Bronchial epithelial cell (primary cell): Measurements from ENCODE around the gene TMC8. TPM values are rescaled to one million over a fixed set of nuclear protein-coding genes. Genes with fewer than 3 reads are reported as not detected.

Experiments used
- DNase-seq: peaks from one replicate; pipeline ENCODE4 v3.0.0-alpha.2; 2010; ENCODE audit warnings: low read depth
- FAIRE-seq: peaks from 2 replicates; lab custom pipeline; 2011; peaks lifted over from hg19 to GRCh38; lab: Jason Lieb, UNC
- H3K27me3 ChIP-seq: 2 replicates; pipeline ENCODE4 v1.5.1; 2011; ENCODE audit warnings: low read length; ENCODE audit not compliant: control insufficient read depth, insufficient read depth
- H3K36me3 ChIP-seq: 2 replicates; pipeline ENCODE4 v1.5.1; 2011; ENCODE audit warnings: low read length; ENCODE audit not compliant: control insufficient read depth, insufficient read depth
- H3K4me3 ChIP-seq: 2 replicates; pipeline ENCODE4 v1.5.1; 2011; ENCODE audit warnings: mild to moderate bottlenecking, low read depth, low read length, control low read depth
- total RNA-seq: library from RNA; depleted of rRNA; stranded (reverse); fragments of >200 nt; gene quantifications from 2 replicates; pipeline ENCODE4 v1.2.1, GENCODE V29; 2014
- TF ChIP-seq, protein P1 (sequence below): IDR thresholded peaks from 2 replicates; pipeline ENCODE4 v1.5.1; 2011; ENCODE audit warnings: mild to moderate bottlenecking, moderate library complexity, low read length, control low read depth, inconsistent platforms; ENCODE audit not compliant: insufficient read depth, severe bottlenecking

TMC8 gene
- total RNA-seq, 1 donor from 2014 or later, result not detected

- no peaks in the 10 kb centered on the region for H3K27me3 ChIP-seq
- H3K36me3 ChIP-seq, result no peaks in the 10 kb centered on the region
- TF ChIP-seq, protein P1, sequence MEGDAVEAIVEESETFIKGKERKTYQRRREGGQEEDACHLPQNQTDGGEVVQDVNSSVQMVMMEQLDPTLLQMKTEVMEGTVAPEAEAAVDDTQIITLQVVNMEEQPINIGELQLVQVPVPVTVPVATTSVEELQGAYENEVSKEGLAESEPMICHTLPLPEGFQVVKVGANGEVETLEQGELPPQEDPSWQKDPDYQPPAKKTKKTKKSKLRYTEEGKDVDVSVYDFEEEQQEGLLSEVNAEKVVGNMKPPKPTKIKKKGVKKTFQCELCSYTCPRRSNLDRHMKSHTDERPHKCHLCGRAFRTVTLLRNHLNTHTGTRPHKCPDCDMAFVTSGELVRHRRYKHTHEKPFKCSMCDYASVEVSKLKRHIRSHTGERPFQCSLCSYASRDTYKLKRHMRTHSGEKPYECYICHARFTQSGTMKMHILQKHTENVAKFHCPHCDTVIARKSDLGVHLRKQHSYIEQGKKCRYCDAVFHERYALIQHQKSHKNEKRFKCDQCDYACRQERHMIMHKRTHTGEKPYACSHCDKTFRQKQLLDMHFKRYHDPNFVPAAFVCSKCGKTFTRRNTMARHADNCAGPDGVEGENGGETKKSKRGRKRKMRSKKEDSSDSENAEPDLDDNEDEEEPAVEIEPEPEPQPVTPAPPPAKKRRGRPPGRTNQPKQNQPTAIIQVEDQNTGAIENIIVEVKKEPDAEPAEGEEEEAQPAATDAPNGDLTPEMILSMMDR, result no peak
- H3K4me3 ChIP-seq, result no peak overlapping the region
- DNase-seq (no peak), FAIRE-seq (no peak)
Observed at GRCh38 chr17:78163881-78164747, 33.5 kb downstream of the TMC8 start.

DNA sequence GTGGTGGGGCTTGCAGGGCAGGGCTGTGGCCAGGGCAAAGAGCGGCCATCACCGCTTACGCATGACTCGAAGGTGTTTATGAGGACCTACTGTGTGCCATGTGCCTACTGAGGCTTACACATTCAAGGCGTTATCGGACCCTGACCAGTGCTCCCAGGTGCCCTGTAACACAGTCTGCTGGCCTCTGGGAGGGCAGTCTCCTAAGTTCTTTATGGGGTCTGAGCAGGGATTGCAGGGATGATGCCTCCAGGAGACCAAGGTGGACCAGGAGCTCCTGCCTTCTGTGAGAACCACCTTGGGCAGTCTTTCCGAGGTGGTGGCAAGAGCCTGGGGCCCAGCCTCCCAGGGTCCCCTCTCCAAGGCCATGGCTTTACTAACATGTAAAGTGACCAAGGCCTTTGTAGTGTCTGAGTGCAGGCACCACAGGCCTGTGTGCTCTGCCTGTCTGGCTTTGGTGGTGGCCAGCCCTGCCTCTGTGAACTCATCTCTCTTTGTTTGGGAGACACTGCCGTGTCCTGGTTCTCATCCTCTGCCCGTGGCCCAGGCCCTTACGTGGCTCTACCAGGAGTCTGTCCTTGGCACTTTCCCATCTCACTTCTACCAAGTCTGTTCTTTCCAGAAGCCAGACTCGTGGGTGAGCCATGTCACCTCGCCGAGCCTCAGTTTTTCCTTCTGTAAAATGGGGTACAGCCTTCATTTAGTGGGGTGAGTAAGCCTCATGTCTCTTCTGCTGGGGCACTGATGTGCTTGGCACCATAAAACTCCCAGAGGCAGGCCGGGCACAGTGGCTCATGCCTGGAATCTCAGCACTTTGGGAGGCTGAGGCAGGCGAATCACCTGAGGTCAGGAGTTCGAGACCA, 34.4 kb downstream of the TMC8 start:
- FAIRE-seq (no peak), DNase-seq (no peak)
- H3K36me3 ChIP-seq, result no peaks in the 10 kb centered on the region
- H3K27me3 ChIP-seq, result no peaks in the 10 kb centered on the region
- no peak overlapping the region for H3K4me3 ChIP-seq
- TF ChIP-seq, protein P1, result no peak

DNA sequence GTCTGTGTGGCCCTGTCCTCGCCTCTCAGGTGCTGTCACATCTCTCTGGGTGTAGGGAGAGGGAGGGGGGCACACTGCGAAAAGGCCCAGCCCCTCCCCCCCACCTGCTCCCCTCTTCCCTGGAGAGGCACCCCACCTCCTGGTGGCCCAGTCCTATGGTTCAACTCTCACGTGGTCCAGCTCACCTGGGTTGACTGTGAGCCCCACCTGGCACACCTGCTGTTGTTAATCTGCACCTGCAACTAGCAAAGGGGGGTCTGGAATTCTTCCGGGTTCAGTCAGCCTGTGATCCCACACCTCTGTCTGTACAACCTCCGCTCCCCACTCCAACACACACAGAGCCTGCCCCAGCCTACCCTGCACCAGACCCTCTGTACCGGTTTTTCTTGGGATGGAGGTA, 35.8 kb downstream of the TMC8 start:
- TF ChIP-seq, protein P1, result no peak
- peaks cover 6% of the 10 kb centered on the region for H3K36me3 ChIP-seq
- FAIRE-seq, result no peak

DNA sequence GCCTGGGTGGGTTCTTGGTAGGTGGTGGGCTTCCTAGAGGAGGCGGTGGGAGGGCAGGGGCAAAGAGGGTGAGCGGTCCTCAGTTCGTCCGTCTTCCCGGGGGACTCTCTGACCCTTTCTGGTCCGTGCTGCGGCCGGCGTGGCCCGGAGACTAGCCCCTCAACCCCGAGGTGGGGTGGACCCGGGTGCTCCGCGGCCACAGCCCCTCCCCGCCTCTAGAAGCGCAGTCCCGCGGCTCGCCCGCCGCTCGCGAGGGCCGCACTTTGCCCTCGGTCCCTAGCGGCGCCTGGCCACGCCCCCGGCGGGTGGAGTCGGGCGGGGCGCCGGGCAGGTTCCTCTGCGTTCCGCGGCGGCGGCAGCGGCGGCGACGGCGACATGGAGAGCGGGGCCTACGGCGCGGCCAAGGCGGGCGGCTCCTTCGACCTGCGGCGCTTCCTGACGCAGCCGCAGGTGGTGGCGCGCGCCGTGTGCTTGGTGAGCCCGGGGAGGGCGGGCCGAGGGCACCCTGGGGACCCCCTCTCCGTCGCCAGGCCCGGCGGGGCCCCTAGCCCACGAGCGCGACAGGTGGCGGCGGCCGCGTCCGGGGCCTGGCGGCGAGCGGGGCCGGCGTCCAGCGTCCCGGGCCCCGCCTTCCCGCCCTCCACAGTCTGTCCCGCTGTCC, 37.8 kb downstream of the TMC8 start, which contains the start of gene SYNGR2:
Gene SYNGR2 (plus strand): TSS at position 340 of the 661 bp plus-strand sequence. CDS start 36 bp downstream, at position 376.
- no peaks in the 10 kb centered on the region for H3K27me3 ChIP-seq
- FAIRE-seq, result no peak
- H3K36me3 ChIP-seq, result peaks cover 8% of the 10 kb centered on the region
- TF ChIP-seq, protein P1, result no peak
- no peak for DNase-seq
- peak within 1 kb of the TSS; percentile 72 for H3K4me3 ChIP-seq

More for the DNA sequence above, 35.8 kb downstream of the TMC8 start:
- no peak for DNase-seq
- no peaks in the 10 kb centered on the region for H3K27me3 ChIP-seq
- H3K4me3 ChIP-seq, result no peak overlapping the region

DNA sequence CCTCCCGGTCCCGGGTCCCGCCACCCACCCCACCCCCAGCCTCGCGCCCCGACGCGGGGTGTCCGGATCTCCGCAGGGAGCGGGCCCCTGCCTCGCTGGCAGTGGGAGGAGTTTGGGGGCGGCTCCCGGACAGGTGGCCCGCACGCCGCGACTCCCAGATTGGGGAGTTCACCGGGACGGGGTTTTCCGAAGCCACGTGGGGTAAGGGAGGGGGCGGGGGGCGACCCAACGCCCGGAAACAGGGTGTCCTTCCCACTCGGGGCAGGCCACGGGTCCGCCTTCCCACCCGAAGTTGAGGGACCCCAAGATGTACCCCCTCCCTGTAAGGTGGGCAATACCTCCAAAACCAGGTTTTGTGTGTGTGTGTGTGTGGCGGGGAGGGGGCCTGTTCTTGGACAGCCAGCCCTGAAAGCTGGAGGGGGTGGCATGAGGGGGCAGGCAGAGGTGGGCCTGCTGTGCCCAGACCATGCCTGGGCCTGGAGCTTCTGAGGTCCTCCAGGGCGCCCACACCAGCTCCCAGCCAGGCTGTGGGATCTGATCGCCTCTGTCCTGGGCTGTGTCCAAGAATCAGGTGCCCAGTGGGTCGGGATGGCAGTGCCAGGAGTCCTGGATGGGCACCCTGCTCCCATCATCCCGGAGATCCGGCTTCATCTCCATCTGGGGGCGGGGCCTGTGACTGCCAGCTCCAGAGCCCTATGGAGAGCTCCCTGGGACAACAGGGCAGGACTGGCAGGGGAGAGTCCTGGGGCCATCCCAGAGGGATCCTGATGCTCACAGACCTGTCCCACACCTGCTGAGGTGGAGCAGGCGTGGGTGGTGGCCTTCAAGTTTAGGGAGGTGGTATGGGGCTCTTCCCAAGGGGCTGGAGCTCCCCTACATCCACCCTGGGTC, 38.6 kb downstream of the TMC8 start:
- TF ChIP-seq, protein P1, result no peak
- FAIRE-seq, result no peak
- DNase-seq, result peak; percentile 35
- H3K4me3 ChIP-seq, result peak overlapping the region; percentile 72
- H3K36me3 ChIP-seq, result peaks cover 8% of the 10 kb centered on the region
- no peaks in the 10 kb centered on the region for H3K27me3 ChIP-seq
